Measurements from ENCODE around the gene GSK3A.

The GSK3A gene

DNA sequence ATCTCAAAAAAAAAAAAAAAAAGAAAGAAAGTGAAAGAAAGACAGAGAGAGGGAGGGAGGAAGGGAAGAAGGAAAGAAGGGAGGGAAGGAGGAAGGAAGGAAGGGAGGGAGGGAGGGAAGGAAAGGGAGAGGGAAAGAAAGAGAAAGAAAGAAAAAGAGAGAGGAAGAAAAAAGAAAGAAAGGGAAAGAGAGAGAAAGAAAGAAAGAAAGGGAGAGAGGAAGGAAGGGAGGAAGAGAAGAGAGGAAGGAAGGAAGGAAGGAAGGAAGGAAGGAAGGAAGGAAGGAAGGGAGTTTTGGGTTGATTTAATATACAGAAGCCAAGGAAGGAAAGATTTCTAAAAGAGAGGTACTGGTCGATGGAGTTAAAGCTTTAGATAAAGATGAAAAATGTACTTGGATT, 53.7 kb downstream of the GSK3A start:
- DNase-seq: no peak
- Histone ChIP-seq H3K9me3 (ENCODE audit: control insufficient read depth, low read length) (peaks cover 5% of the 10 kb centered on the region), H4K91ac (ENCODE audit: low read length) (no peak overlapping the region), H3K27me3 (ENCODE audit: control insufficient read depth in 1 of 2, insufficient read depth in 1 of 2, low read length in 2 of 2) (no peaks in the 10 kb centered on the region), H2AFZ (ENCODE audit: low read depth, low read length) (no peak overlapping the region), H3K9ac (ENCODE audit: low read length) (no peak overlapping the region), H3K36me3 (ENCODE audit: control insufficient read depth in 1 of 2, insufficient read depth in 2 of 2, low read depth in 1 of 2, low read length in 2 of 2) (no peaks in the 10 kb centered on the region), H2BK12ac (ENCODE audit: low read length in 2 of 2) (no peak overlapping the region), H3K23ac (ENCODE audit: low read length in 2 of 2) (no peak overlapping the region), H3K4me3 (ENCODE audit: insufficient read depth in 1 of 2, low read depth in 1 of 2, low read length in 2 of 2) (no peak overlapping the region), H3K27ac (ENCODE audit: low read length, poor library complexity, severe bottlenecking) (no peak overlapping the region), H2AK5ac (ENCODE audit: low read length, severe bottlenecking) (no peak overlapping the region), H3K14ac (ENCODE audit: low read length in 2 of 2) (no peak overlapping the region), H3K4me2 (ENCODE audit: low read length, poor library complexity, severe bottlenecking) (no peak overlapping the region), H3K79me1 (replicated peaks; ENCODE audit: low read length, poor library complexity, severe bottlenecking) (no peaks in the 10 kb centered on the region), H4K8ac (ENCODE audit: low read length) (no peak overlapping the region), H2BK5ac (ENCODE audit: low read depth, low read length, poor library complexity, severe bottlenecking) (no peak overlapping the region), H3K4ac (ENCODE audit: low read depth in 1 of 2, low read length in 2 of 2) (no peak overlapping the region), H2BK15ac (ENCODE audit: low read depth, poor library complexity, severe bottlenecking) (no peak overlapping the region), H2BK120ac (ENCODE audit: low read depth, low read length) (no peak overlapping the region), H3K18ac (ENCODE audit: low read depth in 1 of 2, low read length in 2 of 2) (no peak overlapping the region), H3K4me1 (ENCODE audit: control insufficient read depth, insufficient read depth, low read depth, low read length) (no peaks in the 10 kb centered on the region)
- 95% methylated on average over 1 of the region's 1 CpG for WGBS

DNA sequence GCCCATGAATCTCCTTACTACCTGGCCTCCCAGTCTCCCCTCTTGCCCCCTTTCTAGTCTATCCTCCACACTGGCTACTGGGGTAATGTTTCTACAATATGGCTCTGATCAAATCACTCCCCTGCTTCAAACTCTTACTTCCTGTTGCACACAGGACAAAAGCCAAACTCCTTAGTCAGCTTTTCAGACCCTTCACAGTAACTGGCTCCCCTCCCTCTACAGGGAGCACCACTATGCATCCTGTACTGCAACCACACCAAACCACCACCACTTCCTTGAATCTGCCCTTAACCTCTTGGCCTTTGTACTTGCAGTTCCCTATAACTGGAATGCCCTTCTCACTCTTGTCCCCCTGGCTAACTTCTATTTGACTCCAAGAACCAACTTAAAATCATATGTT, 57.1 kb downstream of the GSK3A start:
- no peak overlapping the region for H3K4ac ChIP-seq (ENCODE audit: low read depth in 1 of 2, low read length in 2 of 2)
- H3K36me3 ChIP-seq (ENCODE audit: control insufficient read depth in 1 of 2, insufficient read depth in 2 of 2, low read depth in 1 of 2, low read length in 2 of 2): no peaks in the 10 kb centered on the region
- H2AFZ ChIP-seq (ENCODE audit: low read depth, low read length): no peak overlapping the region
- no peaks in the 10 kb centered on the region for H3K4me1 ChIP-seq (ENCODE audit: control insufficient read depth, insufficient read depth, low read depth, low read length)
- no peak overlapping the region for H3K23ac ChIP-seq (ENCODE audit: low read length in 2 of 2)
- H2BK15ac ChIP-seq (ENCODE audit: low read depth, poor library complexity, severe bottlenecking): no peak overlapping the region
- H3K27ac ChIP-seq (ENCODE audit: low read length, poor library complexity, severe bottlenecking): no peak overlapping the region
- no peak overlapping the region for H2AK5ac ChIP-seq (ENCODE audit: low read length, severe bottlenecking)
- no peak overlapping the region for H2BK120ac ChIP-seq (ENCODE audit: low read depth, low read length)
- no peak overlapping the region for H3K14ac ChIP-seq (ENCODE audit: low read length in 2 of 2)
- no peak for DNase-seq
- H3K9ac ChIP-seq (ENCODE audit: low read length): peak overlapping the region; percentile 31
- H3K18ac ChIP-seq (ENCODE audit: low read depth in 1 of 2, low read length in 2 of 2): peak overlapping the region in 1 of 2 experiments; percentile 14
- no peak overlapping the region for H4K91ac ChIP-seq (ENCODE audit: low read length)
- H3K9me3 ChIP-seq (ENCODE audit: control insufficient read depth, low read length): no peaks in the 10 kb centered on the region
- no peak overlapping the region for H2BK5ac ChIP-seq (ENCODE audit: low read depth, low read length, poor library complexity, severe bottlenecking)
- no peak overlapping the region for H3K4me3 ChIP-seq (ENCODE audit: insufficient read depth in 1 of 2, low read depth in 1 of 2, low read length in 2 of 2)
- H3K79me1 ChIP-seq (replicated peaks; ENCODE audit: low read length, poor library complexity, severe bottlenecking): no peaks in the 10 kb centered on the region
- H3K4me2 ChIP-seq (ENCODE audit: low read length, poor library complexity, severe bottlenecking): no peak overlapping the region
- H4K8ac ChIP-seq (ENCODE audit: low read length): no peak overlapping the region
- no peak overlapping the region for H2BK12ac ChIP-seq (ENCODE audit: low read length in 2 of 2)
- H3K27me3 ChIP-seq (ENCODE audit: control insufficient read depth in 1 of 2, insufficient read depth in 1 of 2, low read length in 2 of 2): peaks cover 19 to 23% of the 10 kb centered on the region in 2 experiments

DNA sequence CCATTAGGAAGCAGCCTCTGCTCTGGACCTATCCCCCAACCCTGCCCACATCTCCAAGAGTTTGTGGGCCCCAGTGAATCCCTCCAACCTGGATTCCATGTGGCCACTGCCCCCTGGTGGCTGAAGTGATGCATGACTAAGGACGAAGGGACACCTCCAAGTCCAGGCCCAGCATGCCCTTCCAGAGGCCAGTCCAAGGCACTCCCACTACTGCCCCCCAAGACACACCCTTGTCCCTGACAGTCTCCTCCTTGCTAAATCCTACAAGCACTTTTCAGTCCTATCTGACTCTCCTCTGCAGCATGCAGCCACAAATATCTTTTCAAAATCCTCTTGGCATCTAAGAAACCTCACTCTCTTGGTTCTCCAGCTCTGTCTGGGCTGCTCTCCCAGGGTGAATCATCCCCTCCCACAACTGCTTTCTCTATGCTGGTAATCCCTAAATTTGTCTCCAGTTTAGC, 58.0 kb downstream of the GSK3A start:
- no peak overlapping the region for H3K14ac ChIP-seq (ENCODE audit: low read length in 2 of 2)
- no peak overlapping the region for H3K4me2 ChIP-seq (ENCODE audit: low read length, poor library complexity, severe bottlenecking)
- DNase-seq: peak; percentile 80
- no peaks in the 10 kb centered on the region for H3K36me3 ChIP-seq (ENCODE audit: control insufficient read depth in 1 of 2, insufficient read depth in 2 of 2, low read depth in 1 of 2, low read length in 2 of 2)
- H3K18ac ChIP-seq (ENCODE audit: low read depth in 1 of 2, low read length in 2 of 2): no peak overlapping the region
- no peak overlapping the region for H2AFZ ChIP-seq (ENCODE audit: low read depth, low read length)
- no peaks in the 10 kb centered on the region for H3K79me1 ChIP-seq (replicated peaks; ENCODE audit: low read length, poor library complexity, severe bottlenecking)
- H3K9ac ChIP-seq (ENCODE audit: low read length): peak overlapping the region; percentile 51
- no peaks in the 10 kb centered on the region for H3K4me1 ChIP-seq (ENCODE audit: control insufficient read depth, insufficient read depth, low read depth, low read length)
- no peak overlapping the region for H4K8ac ChIP-seq (ENCODE audit: low read length)
- no peak overlapping the region for H2BK12ac ChIP-seq (ENCODE audit: low read length in 2 of 2)
- H3K27me3 ChIP-seq (ENCODE audit: control insufficient read depth in 1 of 2, insufficient read depth in 1 of 2, low read length in 2 of 2): peaks cover 28 to 31% of the 10 kb centered on the region in 2 experiments
- H2BK120ac ChIP-seq (ENCODE audit: low read depth, low read length): no peak overlapping the region
- H3K4ac ChIP-seq (ENCODE audit: low read depth in 1 of 2, low read length in 2 of 2): no peak overlapping the region
- no peak overlapping the region for H3K27ac ChIP-seq (ENCODE audit: low read length, poor library complexity, severe bottlenecking)
- H2BK15ac ChIP-seq (ENCODE audit: low read depth, poor library complexity, severe bottlenecking): no peak overlapping the region
- H3K4me3 ChIP-seq (ENCODE audit: insufficient read depth in 1 of 2, low read depth in 1 of 2, low read length in 2 of 2): no peak overlapping the region
- H2AK5ac ChIP-seq (ENCODE audit: low read length, severe bottlenecking): no peak overlapping the region
- WGBS: 0% methylated on average over 1 of the region's 1 CpG
- H2BK5ac ChIP-seq (ENCODE audit: low read depth, low read length, poor library complexity, severe bottlenecking): no peak overlapping the region
- no peak overlapping the region for H3K23ac ChIP-seq (ENCODE audit: low read length in 2 of 2)
- no peaks in the 10 kb centered on the region for H3K9me3 ChIP-seq (ENCODE audit: control insufficient read depth, low read length)
- H4K91ac ChIP-seq (ENCODE audit: low read length): no peak overlapping the region
